K562 (cell line): ENCODE data around the gene UBXN11. TPM values are rescaled to one million over a fixed set of nuclear protein-coding genes. Genes with fewer than 3 reads are reported as not detected.

Source experiments
- ARID1B ChIP-seq: fragments of 450-650 bp; IDR thresholded peaks from 2 replicates; pipeline ENCODE4 v1.6.1; 2016; ENCODE audit warnings: antibody characterized with exemption, mild to moderate bottlenecking, inconsistent platforms
- EZH2 ChIP-seq: IDR thresholded peaks from 2 replicates; pipeline ENCODE4 v1.6.1; 2012; ENCODE audit warnings: low read depth, mild to moderate bottlenecking, inconsistent platforms, low read length, borderline replicate concordance
- GABPB2 ChIP-seq: fragments of 250-450 bp; sonication (Bioruptor Pico); conservative IDR thresholded peaks from 2 replicates; pipeline ENCODE4 v1.5.1; 2021; ENCODE audit warnings: mild to moderate bottlenecking
- HINFP ChIP-seq: fragments of 450-650 bp; conservative IDR thresholded peaks from 2 replicates; pipeline ENCODE4 v1.6.1; 2016; ENCODE audit warnings: missing genetic modification characterization, low read depth, mild to moderate bottlenecking, control low read depth, missing compliant biosample characterization
- HOMEZ ChIP-seq: fragments of 250-450 bp; sonication (Bioruptor Pico); IDR thresholded peaks from 2 replicates; pipeline ENCODE4 v1.4.0; 2020; ENCODE audit warnings: mild to moderate bottlenecking, moderate library complexity
- JUN ChIP-seq, 2 experiments: sonication (generic) in 1 of 2; formaldehyde crosslinking in 1 of 2; IDR thresholded peaks; 2 replicates each; pipeline versions ENCODE4 v1.6.1 to v1.8.0; 2012 to 2022; ENCODE audit warnings: borderline replicate concordance in 2 of 2, mild to moderate bottlenecking in 2 of 2, improper control_type of control experiment in 1 of 2, low read depth in 1 of 2, low read length in 1 of 2, missing genetic modification reagents in 1 of 2
- KDM5B ChIP-seq: fragments of 200-600 bp; sonication (generic); IDR thresholded peaks from 2 replicates; pipeline ENCODE4 v1.6.1; 2012; ENCODE audit warnings: low read depth, mild to moderate bottlenecking, moderate library complexity, low read length, control low read depth, inconsistent platforms; ENCODE audit not compliant: insufficient replicate concordance
- NFIC ChIP-seq: fragments of 450-650 bp; IDR thresholded peaks from 2 replicates; pipeline ENCODE4 v1.6.1; 2017; ENCODE audit warnings: mild to moderate bottlenecking, inconsistent platforms
- PTBP1 ChIP-seq: fragments of 200-400 bp; formaldehyde crosslinking; IDR thresholded peaks from 2 replicates; pipeline ENCODE4 v1.6.1; 2017; ENCODE audit warnings: low read depth, low read length
- ZFX ChIP-seq: sonication (generic); formaldehyde crosslinking; IDR thresholded peaks from 2 replicates; pipeline ENCODE4 v1.8.0; 2022; ENCODE audit warnings: mild to moderate bottlenecking, missing genetic modification reagents, moderate library complexity
- ZNF318 ChIP-seq, 2 experiments: fragments of 450-650 bp; IDR thresholded peaks; 2 replicates each; pipeline ENCODE4 v1.6.1; 2016; ENCODE audit warnings: mild to moderate bottlenecking in 2 of 2, borderline replicate concordance in 1 of 2, low read depth in 1 of 2, moderate library complexity in 1 of 2
- polyA plus RNA-seq, 8 experiments: library from polyadenylated mRNA; depleted of rRNA in 4 of 8; stranded (reverse) in 5 of 8; unstranded in 3 of 8; fragments of >200 nt; fragmentation: Nextera tagmentation in 2 of 8; fragmentation: Illumina TruSeq in 1 of 8; extraction: Ambion mirVana in 2 of 8; extraction: Trizol in 1 of 8; gene quantifications; 2 replicates each; pipeline versions ENCODE4 v1.2.1 to v1.2.3, GENCODE V29; 2011 to 2014; ENCODE audit warnings: inconsistent platforms in 1 of 8, missing spikeins in 1 of 8
- total RNA-seq, 7 experiments: library from RNA; depleted of rRNA in 6 of 7; stranded (reverse); fragments of >200 nt in 6 of 7; fragmentation: Illumina TruSeq in 2 of 7; extraction: Trizol in 2 of 7; gene quantifications; 2 replicates each; pipeline versions ENCODE4 v1.2.1 to v1.2.3, GENCODE V29; 2011 to 2021; ENCODE audit warnings: low replicate concordance in 1 of 7

UBXN11 gene
- total and polyA plus RNA-seq, 9 of the 15 experiments (the other 6 are each of a cell fraction or from before 2014, with no cell fraction given), result 0.48 to 34.3 (median 11.3) TPM

GRCh38 chr1:26275580-26276431 lies 30.6 kb downstream of the UBXN11 start (continued):
- 0 out of 2 replicates have a peak, but pooled peaks have one; percentile 51 for TF ChIP-seq HINFP (tag)
- no peak for TF ChIP-seq KDM5B
- TF ChIP-seq ARID1B, result peak; percentile 83
- TF ChIP-seq ZNF318 (IDR thresholded peaks at IDR 0.05; ENCODE audit: borderline replicate concordance in 1 of 2, low read depth in 1 of 2), result no peak
- TF ChIP-seq EZH2, result no peak
- no peak for TF ChIP-seq GABPB2 (CRISPR knock-in tag)
- no peak for TF ChIP-seq HOMEZ (CRISPR knock-in tag)
- TF ChIP-seq NFIC, result peak; percentile 29
- no peak for TF ChIP-seq PTBP1
- TF ChIP-seq ZFX, result peak; percentile 85
- TF ChIP-seq JUN (IDR thresholded peaks at IDR 0.05; ENCODE audit: borderline replicate concordance, low read depth, low read length), result peak; percentile 62
- TF ChIP-seq JUN (CRISPR knock-in tag; IDR thresholded peaks at IDR 0.05; ENCODE audit: borderline replicate concordance), result no peak
